Islet of Langerhans (tissue), 1 donor: ENCODE measurements around the gene AUTS2.
"Not testable (repeated sequence)": the region's sequence is repeated elsewhere in the genome, so short reads cannot be mapped to it uniquely, and the experiment has no call there.

Source experiments
- FAIRE-seq: peaks from one replicate; lab custom pipeline; 2011; peaks lifted over from hg19 to GRCh38; lab: Jason Lieb, UNC

The AUTS2 gene

DNA sequence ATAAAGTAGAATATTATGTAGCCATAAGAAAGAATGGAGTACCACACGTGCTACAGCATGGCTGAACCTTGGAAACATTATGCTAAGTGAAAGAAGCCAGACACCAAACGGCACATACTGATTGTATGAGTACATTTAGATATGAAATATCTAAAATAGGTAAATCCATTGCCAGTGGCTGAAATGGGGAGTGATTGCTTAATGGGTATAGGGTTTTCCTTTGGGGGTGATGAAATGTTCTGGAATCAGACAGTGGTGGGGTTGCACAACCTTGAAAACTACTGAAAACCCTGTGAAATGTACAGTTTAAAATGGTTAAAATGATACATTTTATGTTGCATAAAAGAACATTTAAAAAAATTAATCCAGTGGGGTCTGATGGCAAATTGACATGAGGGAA is 667.9 kb downstream of the AUTS2 start:
- FAIRE-seq = no peak

DNA sequence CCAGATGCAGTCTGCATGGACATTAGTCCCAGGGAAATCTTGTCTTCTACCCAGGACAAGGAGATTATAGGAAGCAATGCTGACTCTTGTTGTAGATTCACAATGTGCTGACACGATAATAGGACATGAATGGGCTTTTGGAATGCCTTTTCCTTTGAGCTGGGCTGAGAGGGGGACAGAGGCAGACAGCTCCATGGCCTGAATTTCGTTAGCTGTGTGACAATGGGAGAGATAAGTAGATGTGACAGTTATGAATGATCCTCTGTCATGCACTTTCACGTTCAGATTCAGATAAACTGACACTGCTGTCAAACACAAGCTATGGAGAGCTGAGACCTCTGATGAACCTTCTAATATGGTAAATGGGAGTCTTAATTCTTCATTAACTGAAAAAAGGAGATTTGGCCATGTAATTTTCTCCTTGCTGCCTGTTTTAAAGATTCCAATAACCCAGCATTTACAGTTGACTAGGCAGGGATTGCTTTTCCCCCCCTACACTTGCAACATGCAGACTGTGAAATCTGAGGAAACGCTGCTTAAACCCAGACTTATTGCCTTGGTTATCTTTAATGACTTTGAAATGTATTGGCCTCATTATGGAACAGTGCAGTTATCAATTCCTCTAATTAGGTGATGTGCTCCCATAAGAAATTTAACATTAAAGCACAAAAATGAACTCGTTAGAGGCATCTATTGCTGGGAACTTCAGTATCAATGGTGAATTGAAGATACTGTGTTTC is 669.3 kb downstream of the AUTS2 start:
- no peak for FAIRE-seq

DNA sequence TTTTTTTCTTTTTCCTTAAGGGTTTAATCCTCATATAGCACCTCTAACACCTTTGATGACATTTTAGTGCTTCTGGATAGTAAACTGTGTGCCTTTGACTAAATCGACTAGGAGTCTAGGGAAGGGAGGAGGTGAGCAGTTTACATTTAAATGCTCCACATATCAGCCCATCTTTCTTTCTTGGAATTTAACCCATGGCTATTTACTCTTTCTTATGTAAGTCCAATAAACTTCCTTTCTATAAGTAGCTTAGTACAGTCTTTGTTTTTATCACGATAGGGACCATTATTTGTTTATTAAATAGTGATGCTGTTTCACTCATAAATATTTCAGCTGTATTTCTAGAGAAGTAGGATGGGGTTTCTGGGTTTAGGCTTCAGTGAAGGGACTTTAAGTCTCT is 669.9 kb downstream of the AUTS2 start:
- no peak for FAIRE-seq

DNA sequence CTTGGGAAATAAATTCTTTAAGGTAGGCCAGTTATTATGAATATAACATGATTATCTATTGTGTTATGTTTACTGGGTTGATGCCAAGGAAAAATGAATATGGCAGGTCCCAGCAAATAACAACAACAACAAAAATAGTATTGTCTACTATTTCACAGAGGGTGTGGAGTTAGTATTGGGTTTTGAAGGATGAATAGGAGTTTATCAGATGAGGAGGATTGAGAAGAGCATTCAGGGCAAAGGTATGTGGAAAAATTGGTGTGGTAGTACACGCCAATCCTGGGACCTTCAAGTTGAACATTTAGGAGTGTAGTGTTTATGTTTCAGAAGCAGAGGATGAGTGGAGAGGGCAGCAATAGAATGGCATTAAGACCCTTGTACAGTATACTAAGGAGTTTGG is 671.9 kb downstream of the AUTS2 start:
- FAIRE-seq = no peak

DNA sequence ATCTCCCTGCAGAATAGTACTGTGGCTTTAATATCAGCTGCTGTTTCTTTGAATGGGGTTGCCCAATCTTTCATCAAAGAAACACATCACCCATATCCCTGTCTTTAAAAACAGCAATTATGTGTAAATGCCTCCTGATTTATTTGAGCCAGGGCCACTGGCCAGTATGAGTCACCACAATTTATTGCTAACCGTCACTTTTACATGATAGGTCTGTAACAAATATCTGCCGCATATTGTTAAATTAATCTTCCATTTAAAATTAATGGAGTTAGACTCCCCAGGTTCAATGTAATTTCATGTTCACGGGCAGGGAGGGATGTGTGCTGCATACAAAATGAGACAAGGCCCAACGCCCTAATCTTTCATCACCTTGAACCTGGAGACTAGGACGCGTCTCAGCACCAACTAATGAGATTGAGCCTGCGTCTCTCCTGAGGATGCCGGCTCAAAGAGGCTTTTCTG is 673.4 kb downstream of the AUTS2 start:
- no peak for FAIRE-seq

DNA sequence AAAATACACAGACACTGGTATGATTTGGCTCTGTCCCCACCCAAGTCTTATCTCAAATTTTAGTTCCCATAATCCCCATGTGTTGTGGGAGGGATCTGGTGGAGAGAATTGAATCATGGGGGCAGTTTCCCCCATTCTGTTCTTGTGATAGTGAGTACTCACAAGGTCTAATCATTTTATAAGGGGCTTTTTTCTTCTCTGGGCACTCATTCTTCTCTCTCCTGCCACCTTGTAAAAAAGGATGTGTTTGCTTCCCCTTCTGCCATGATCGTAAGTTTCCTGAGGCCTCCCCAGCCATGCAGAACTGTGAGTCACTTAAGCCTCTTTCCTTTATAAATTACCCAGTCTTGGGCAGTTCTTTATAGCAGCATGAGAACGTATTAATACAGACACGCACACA is 677.3 kb downstream of the AUTS2 start:
- FAIRE-seq = not testable (repeated sequence)

DNA sequence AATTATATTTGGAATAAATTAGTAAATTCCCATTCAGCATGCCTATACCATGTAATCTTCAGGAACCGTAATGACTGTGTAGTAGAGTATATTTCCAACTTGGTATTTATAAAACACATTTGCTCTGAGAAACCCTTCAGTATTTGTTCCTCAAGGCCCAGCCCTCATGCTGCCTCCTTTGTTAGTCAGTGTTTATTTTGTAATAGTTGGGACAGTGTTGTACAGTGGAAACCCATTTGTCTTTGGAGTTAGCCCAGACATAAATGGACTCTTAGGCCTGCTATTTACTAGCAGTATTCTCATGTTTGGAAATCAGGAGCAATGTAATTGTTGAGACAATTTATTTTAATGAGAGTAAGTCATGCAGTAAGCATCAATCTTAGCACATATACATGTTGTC is 686.9 kb downstream of the AUTS2 start:
- FAIRE-seq = no peak

DNA sequence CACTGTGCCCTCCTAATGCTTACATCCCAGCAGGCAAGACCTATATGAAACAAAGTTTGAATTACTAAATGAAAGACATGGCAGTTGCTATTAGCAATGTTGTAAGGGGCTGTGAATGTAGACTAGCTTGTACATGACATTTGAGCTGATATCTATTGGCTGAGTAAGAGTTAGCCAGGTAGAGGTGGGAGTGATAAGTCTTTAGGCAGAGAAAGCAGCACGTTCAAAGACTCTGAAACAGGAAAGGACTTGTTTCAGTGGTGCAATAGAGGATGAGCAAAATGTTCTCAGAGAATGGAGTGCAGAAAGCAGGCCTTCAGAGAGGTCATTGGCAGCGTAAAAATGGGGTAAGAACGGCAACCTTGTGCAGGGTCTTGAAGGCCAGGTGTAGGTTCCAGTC is 687.6 kb downstream of the AUTS2 start:
- no peak for FAIRE-seq

DNA sequence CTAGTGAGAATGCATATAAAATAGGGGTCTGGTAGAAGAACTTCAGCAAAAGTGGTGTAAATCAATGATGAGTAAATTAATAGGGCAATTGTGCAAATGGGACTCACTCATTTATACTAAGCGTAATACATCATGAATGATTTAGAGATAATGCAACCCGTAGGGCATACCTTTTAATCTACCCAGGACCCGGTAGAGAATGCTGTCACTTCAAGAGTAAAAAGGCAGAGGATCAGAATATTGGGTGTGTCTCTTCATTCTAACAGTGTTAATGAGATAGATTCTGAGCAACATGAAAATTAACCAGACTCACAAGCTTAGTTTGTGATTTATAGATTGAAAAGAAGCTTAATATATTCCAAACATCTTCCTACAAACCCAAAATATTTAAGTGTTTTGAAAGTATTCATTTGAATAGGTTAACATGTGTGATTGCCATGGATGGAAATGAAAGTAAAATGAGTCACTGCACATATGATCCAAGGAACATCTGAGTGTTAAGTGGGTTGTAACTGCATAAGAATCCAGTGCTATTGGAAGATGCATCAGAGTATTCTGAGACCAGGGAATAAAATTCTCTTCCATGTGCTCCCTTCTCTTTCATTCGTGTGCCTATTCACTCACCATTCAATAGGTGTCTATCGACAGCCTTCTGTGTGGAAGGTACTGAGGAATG is 690.6 kb downstream of the AUTS2 start:
- no peak for FAIRE-seq

DNA sequence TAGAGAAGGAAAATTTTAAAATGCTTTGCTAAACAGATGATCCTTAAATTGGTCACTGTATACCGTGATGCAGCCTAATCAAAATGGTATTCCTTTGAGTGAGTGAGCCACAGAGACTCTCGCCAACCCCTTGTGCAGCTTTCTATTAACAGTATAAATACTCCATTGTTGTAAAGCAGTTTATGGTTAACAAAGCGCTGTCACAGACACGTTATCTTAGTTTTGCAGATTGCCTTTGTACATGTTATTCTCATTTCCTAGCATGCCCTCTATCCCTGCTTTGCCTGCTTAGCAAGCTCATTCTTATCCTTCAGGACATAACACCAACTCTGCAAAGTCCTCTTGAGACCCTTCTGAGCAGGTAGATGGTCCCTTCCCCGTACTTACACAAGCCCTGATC is 694.4 kb downstream of the AUTS2 start:
- FAIRE-seq = no peak

DNA sequence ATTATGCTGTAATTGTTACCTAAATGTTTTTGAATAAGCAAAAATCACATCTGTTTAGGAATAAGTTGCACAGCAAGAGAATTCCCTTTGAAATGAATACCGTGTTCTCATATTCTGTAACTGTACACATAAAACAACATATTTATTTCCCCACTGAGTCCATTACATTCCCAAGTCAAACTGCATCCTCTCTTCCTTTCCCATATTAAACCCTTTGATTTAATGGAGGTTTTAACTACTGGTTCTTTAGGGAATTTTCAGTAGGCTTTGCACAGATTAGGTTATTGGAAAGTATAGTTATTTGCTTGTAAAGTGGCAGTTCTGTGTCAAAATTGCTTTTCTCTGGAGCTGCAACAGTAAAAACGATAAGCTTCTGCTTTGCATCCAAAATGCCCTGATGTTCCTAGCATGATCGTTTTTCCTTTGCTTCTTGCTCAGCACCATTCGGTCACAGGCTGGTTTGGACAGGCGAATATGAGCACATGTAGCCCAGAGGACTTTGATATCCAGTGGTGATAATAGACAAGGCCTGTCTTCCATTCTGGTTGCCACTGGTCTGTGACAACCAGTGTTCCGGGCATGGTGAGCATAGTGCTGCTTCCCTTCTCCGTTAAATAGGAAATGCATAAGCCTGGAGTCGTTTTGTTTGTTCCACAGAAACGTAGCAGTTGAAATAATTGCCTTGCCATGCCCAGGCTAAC is 696.1 kb downstream of the AUTS2 start:
- FAIRE-seq = no peak

DNA sequence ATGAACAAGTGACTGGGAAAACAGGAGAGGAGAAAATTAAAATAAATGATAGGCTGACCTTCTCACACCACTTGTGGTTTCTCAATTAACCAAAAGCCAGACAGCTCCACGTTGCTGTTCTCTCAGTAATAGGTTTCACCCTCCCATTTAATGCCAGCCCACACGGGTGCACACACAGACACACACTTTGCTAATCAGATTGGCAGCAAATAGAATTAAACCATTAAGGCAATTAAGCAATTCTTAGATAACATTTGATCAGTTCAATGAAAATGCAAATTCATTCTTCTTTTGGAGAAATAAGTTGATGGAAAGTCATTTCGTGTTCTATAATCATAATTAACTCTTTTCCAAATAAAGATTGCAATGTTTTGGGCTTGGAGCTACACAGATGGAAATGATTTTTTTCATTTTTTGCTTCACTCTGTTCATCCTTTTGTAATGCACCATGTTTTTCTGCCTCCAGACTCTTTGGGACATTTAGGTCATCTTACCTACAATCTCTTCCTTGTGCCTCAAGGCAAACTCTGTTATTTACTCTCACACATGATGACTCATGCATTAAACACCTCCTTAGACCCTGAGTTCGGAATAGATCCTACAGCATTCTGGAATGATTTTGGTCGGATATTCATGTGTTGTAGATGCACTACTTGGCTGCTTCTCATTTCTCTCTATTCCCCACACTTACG is 700.7 kb downstream of the AUTS2 start:
- no peak for FAIRE-seq

DNA sequence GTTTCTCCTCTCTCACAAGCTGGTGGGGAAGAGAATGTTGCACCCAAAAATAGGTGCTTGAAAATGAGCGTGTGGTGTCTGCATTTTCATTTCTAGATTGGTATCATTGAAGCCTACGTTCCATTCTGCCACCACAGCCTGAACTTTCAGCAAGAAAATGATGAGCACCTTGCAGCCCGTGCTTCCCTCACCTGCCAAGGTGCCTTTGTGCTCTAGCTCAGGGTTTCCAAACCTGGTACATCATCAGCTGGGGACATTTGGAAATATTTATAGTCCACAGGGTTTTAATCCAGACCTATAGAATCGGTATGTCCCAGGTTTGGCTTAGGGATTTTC is 701.2 kb downstream of the AUTS2 start:
- no peak for FAIRE-seq

DNA sequence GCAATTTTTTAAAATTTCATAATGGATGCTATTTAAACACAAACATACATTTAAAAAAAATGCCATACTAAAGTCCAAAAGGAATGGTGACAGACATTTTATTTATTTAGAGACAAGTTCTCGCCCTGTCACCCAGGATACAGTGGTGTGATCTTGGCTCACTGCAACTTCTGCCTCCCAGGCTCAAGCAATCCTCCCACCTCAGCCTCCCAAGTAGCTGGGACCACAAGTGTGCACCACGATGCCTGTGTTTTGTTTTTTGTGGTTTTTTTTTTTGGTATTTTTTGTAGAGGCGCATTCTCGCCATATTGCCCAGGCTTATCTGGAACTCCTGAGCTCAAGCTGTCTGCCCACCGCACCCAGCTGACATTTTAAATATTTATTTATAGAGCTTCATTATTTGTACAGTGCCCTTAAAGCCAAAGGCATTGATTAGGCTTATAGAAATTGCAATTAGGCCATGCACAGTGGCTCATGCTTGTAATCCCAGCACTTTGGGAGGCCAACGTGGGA is 703.5 kb downstream of the AUTS2 start:
- no peak for FAIRE-seq

DNA sequence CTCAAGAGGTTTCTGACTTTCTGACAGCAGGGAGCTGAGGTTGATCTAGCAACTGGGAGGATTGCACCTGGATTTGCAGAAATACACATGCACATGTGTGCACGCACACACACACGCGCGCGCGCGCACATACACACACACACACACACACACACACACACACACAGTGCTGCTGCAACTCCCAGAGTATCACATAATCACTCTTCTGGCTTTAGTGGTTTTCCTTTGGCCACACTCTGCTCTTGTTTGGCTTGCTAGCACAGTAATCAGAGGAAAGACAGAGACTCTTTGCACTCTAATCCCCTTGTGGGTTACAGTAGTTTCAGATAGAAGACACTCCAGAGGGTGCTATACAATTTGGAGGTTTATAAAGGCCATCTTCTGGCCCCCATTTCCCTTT is 705.0 kb downstream of the AUTS2 start:
- FAIRE-seq = no peak

DNA sequence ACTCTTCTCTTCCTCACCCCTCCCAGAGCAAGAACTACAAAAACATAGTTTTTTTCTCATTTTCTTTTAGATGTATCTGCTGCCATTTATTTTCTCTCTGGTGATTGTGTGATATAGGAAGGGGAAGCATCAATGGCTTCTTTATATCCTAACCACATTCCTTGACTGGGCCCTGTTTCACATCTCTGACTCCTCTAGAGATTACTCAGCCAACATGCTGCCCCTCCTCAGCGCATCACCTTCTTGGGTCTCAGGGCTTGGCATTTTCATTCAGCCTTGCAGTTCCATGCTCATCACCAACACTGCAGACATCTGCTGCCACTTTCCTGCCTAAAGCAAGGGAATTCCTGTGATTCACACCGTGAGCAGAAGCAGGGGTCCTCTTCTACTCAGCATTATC is 705.5 kb downstream of the AUTS2 start:
- no peak for FAIRE-seq

DNA sequence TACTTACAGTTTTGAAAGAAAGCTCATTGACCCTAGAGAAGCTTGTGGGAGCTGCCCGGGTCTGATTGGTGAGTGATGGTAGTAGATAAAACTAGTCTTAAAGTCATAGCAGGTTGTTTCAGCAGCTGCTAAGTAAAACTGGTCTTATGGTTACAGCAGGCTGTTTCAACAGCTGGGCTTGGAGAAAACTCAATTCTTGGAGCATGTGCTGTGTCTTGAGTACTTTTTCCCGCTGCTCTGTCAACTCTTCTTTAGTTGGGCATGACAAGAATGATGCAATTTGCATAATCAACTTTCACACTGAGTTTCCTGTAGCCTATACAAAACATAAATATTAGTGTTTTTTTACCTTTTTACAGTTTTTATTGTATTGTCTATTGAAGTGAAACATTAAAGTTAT is 707.9 kb downstream of the AUTS2 start:
- FAIRE-seq = no peak

DNA sequence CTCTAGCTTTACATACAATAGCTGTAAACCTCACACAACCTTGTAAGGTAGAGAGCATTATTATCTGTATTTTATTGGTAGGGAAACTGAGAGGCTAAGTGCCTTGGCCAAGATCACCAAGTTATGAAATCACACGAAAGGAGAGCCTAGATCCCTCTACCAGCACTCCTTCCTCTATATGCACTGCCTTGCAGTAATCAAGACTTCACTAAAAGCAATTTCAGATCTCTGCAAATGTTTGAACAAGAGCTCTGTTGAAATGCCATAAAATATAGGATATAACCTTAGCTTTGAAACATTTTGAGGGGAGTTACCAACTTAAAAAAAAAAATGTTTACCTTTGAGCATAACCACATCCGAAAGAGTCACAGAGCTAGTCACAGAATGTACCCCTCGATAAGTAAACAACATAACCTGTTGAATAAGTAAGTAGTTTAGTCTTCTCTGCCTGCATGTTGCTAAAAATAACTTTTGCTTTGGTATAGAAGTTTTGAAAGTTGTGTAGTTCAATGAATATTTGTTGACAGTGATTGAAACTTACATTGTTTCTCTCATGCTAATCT is 709.4 kb downstream of the AUTS2 start:
- FAIRE-seq = no peak

DNA sequence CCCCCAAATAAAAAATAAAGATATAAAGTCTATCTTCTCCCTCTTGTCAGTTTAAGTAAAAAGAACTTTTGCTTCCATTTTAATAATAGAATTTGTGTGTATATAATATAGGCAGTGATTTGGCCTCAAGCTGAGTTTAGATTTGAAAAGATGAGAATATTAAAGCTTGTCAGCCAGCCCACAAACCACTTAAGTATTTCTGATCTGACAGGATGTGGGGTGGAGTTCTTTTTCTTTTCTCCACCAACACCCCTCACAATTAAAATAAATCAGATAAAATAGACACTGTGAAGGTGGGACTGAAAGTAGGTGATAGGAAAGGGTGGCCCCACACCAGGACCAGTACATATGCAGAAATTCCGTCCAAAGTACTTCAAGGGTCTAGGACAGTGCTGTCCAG is 714.1 kb downstream of the AUTS2 start:
- no peak for FAIRE-seq

DNA sequence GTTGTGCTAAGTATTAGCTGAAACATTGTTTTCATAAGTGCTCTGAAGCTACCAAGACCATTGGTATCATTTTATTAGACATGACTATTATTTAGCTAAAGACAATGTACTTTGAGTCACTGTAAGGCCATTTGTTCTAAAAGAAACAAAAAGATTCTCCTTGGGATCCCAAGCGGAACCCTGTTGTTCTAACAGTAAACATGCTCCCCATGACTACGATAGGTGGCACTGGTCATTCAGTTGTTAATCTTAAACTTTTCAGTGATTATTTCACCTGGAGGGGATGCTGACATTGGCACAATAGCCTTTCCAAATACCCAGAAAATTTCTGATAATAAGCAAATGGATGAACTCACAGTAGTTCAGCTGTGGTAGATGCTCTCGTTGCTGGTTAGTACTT is 715.0 kb downstream of the AUTS2 start:
- FAIRE-seq = no peak

DNA sequence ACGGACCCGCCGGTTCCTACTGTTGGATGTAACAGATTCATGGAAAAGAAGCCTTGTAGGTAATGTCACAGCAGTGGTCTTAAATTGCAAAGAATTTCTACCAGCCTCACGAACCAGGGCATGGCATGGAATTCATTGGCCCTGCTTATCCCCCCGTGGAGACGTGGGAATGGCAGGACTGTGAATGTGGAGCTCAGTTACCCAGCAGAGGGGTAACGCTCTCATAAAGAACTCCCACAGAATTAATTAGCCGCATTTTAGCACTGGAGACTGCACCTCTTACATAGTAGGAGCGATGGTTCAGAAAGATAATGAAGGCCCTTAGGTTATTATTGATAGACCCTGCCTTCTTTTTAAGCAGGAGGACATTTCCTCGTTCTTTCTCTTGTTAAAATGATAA is 715.4 kb downstream of the AUTS2 start:
- FAIRE-seq = no peak

DNA sequence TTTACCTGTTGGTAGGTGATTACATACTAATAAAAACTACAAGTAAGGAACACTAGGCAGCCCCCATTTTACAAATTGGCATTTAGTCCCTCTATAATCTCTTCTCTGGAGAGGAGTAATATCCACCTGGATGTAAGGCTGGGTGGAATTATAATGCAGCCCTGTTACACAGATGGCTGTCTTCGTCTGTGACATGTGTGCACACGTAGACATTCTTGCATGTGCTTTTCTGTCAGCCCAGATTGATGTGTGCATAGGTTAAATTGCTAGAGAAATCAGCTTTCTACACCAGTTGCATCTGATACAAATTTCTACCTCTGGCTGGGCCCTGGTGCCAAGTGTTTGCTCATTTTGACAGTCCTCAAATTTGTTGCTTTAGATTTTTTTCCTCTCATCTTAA is 715.9 kb downstream of the AUTS2 start:
- FAIRE-seq = no peak

DNA sequence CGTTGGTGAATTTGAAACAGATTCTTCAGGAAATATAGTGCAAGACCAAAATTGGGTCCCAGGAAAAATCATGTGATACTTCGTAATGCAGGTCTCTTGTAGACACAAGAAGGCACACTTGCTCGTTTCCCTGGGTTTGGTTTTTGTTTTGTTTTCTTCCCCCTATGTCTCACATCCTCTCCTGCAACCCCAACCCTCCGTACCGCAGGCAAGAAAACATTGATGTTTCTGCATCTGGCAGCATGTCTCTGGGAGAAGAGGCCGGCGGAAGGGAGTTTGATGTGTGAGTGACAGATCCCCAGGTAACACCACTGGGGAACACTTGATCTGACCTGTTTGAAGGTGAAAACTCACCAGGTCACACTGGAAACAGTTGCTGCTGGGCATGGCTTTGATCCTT is 718.5 kb downstream of the AUTS2 start:
- FAIRE-seq = no peak
